ENCODE data around the gene DLAT.

DNA sequence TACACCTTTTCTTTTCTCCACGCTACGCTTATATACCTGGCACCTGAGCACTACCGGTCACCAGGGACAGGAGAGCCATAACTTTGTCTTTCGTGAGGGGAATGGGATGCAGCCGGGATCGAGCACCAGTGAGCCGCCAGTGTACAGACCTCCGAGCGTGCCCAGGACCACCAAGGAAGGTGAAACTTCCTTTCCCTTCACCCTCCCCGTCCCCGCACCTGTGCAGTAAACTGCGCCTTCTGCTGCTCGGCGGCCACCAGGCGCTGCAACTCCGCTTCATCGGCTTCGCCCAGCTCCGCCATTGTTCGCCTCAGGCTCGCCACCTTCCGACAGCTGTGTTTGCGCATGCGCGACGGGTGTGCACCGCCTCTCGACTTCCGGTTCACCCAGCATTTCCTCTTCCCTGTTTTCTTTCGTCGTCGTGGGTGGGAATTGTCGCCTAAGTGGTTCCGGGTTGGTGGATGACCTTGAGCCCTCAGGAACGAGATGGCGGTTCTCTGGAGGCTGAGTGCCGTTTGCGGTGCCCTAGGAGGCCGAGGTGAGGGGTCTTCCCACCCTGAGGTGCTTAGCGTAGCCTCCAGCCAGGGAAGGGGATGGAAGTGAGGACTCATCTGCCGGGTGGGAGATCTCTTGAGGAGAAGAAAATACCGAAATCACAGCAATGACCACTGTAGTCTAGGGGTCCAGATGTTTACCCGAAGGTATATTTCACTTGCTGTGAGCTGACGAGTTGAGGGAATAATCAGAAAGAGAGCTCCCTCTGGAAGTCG, 61.4 kb downstream of the DLAT start, which contains the start of the genes SDHD and TIMM8B:
- TF ChIP-seq, protein P1, sequence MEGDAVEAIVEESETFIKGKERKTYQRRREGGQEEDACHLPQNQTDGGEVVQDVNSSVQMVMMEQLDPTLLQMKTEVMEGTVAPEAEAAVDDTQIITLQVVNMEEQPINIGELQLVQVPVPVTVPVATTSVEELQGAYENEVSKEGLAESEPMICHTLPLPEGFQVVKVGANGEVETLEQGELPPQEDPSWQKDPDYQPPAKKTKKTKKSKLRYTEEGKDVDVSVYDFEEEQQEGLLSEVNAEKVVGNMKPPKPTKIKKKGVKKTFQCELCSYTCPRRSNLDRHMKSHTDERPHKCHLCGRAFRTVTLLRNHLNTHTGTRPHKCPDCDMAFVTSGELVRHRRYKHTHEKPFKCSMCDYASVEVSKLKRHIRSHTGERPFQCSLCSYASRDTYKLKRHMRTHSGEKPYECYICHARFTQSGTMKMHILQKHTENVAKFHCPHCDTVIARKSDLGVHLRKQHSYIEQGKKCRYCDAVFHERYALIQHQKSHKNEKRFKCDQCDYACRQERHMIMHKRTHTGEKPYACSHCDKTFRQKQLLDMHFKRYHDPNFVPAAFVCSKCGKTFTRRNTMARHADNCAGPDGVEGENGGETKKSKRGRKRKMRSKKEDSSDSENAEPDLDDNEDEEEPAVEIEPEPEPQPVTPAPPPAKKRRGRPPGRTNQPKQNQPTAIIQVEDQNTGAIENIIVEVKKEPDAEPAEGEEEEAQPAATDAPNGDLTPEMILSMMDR (IDR thresholded peaks at IDR 0.05), result no peak
- no peak for TF ChIP-seq MAFK (IDR thresholded peaks at IDR 0.05; ENCODE audit: partially characterized antibody)

Data from A549 (cell line).